Left lobe of liver (tissue), 2 donors: ENCODE measurements around the gene KIFAP3. TPM values are rescaled to one million over a fixed set of nuclear protein-coding genes. Genes with fewer than 3 reads are reported as not detected.
A peak's percentile ranks its signal among the peaks of the same experiment; 100 is the strongest.
"Not testable (repeated sequence)": the region's sequence is repeated elsewhere in the genome, so short reads cannot be mapped to it uniquely, and the experiment has no call there.

Experiments
- ATAC-seq: fragments of 200-7000 bp; cut with Tn5 transposase; one replicate; pipeline ENCODE4 v1.9.1; 2020; ENCODE audit warnings: mild to moderate bottlenecking, moderate library complexity
- DNase-seq: peaks from one replicate; pipeline ENCODE4 v3.0.0-alpha.2; 2020; ENCODE audit warnings: low spot score
- total RNA-seq: library from RNA; stranded (reverse); gene quantifications from one replicate; pipeline ENCODE4 v1.2.1, GENCODE V29; 2021
- donor health status: DM: no; HTN: no; CAD: no; lungs with moderate emphysema.
- donor health status: DM: no; HTN: yes; CAD: no.

The KIFAP3 gene
- total RNA-seq, 1 donor from 2014 or later: 7.1 TPM

DNA sequence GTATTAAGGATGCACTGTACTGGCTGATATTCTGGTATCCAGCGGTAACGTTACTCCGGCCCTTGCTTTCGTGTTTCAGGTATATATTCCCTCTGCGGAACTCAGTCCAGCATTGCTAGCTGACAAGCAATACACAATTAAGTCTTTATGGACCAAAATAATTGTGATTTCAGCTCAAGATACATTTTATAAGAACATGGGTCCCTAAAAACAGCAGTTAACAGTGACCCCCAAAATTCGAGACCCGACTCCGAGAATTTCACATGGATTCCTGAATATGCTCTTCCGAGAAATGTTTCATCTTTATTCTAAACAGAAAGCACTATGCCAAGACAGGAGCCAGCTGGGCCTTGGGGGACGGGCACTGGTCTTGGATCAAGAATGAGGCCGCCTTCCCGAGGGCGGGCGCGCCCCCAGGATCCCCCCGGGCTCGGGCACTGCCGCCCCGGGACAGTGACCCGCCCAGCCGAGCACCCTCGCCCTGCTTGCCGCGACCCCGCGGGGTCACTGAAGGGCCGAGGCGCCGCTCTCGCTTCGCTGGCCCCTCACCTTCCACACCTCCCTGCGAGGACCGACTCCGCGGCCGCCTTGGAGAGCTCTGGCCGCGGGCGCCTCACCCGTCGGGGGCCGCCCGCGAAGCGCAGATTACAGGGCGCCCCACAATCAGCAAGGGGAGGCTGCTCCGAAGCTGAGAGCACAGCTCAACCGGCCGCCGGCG lies 181.4 kb downstream of the KIFAP3 start:
- ATAC-seq (peak; percentile 9), DNase-seq (no peak)

DNA sequence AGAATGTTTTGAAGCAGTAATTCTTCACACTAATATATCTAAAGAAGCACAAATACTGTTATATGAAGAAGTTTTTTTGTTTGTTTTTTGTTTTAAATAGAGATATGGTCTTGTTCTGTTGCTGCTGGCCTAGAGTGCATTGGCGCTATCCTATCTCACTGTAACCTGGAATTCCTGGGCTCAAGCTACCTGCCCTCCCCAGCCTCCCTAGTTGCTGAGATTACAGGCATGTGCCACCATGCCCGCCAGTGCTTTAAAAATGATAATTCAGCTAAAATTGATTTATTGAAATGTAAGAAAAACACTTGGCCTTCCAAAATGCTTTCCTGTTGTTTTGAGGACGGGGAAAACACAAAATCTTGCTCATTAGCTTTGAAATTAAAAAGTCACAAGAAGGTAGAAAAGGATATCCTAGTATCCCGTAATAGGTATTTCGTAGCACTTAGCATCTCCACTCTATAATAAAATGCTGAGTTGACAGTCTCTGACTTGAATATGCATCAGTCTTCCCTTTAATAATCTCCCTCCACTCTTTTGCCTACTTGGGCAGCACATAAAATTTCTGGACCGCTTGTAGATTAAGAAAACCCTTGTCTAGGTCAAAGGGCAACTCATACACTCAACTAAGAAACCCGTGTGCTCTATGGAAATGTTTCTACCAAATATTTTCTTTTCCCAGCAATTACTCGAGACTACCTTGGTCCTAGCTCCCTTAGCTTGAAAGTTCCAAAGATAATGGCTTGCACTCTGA lies 182.1 kb downstream of the KIFAP3 start:
- ATAC-seq: no peak
- no peak for DNase-seq

- ATAC-seq (peak; percentile 4), DNase-seq (no peak)
Observed at GRCh38 chr1:169891539-169891885, 183.0 kb downstream of the KIFAP3 start.

GRCh38 chr1:169890761-169891538 lies 183.5 kb downstream of the KIFAP3 start:
- ATAC-seq (no peak), DNase-seq (no peak)

DNA sequence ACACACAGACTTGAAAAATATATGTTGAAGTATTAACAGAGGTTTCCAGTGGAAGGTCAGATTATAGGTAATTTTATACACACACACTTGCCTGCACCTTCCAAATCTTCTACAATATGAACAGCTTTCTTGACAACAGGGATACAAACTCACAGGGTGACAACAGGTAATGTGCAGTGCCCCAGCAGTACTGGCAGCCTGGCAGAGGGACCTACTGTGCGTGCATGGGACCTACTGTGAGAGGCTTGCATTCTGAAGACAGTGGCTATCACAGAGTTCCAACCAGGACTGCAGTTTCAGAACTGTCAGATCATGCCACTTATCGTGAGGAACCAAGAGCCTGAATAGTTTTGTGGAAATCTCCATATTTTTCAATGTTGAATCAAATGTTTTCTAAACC lies 184.6 kb downstream of the KIFAP3 start:
- ATAC-seq (no peak), DNase-seq (no peak)

- no peak for ATAC-seq
Observed at GRCh38 chr1:169886931-169887330, 187.6 kb downstream of the KIFAP3 start.

GRCh38 chr1:169886422-169886821 lies 188.1 kb downstream of the KIFAP3 start:
- ATAC-seq: no peak
- no peak for DNase-seq

More at GRCh38 chr1:169886931-169887330, 187.6 kb downstream of the KIFAP3 start:
- no peak for DNase-seq

- DNase-seq (no peak), ATAC-seq (no peak)
Observed at GRCh38 chr1:169885207-169885606, 189.3 kb downstream of the KIFAP3 start.

DNA sequence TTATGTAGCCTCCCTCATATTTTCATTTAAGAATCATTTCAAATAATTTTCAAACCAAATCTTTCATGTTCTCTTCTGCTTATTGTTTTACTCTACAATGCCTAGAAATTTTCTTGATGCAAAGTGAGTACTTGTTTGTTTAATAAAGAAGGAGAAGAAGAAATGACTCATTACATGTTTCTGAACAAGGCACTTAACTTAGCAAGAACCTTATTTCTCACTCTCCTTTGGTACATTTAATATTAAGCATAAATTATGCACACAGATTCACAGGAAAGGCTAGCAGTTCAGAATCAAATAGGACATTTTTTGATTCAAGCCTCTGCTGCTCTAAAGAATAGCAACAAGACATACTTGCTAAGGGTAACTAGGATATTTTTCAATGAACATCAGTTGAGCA lies 189.9 kb downstream of the KIFAP3 start:
- no peak for DNase-seq
- ATAC-seq: no peak

GRCh38 chr1:169882039-169882511 lies 192.4 kb downstream of the KIFAP3 start:
- ATAC-seq (no peak), DNase-seq (no peak)

- DNase-seq: no peak
- ATAC-seq: no peak
Observed at GRCh38 chr1:169879034-169879840, 195.3 kb downstream of the KIFAP3 start.

DNA sequence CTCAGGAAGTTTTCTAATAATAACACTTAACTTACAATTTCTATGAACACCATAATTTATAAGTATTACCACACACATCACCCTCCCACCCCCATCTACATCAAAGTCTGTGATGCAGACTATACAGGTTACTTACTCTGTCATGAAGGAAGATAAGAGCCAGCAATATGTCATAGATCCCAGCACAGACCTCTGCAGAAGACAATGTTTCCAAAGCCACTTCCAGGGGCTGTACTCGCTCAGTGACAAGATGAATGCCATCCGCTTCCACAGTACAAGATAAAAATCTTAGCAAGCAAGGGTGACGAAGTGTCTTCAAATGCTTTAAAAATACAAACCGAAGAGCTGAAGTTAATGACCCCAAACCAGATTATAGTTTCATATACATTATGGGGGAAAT lies 196.0 kb downstream of the KIFAP3 start:
- no peak for DNase-seq
- peak; percentile 34 for ATAC-seq

GRCh38 chr1:169877800-169878491 lies 196.5 kb downstream of the KIFAP3 start:
- peak; percentile 63 for ATAC-seq
- no peak for DNase-seq

GRCh38 chr1:169874229-169874628 lies 200.3 kb downstream of the KIFAP3 start:
- ATAC-seq (no peak), DNase-seq (no peak)

GRCh38 chr1:169873582-169874199 lies 200.8 kb downstream of the KIFAP3 start:
- no peak for ATAC-seq
- no peak for DNase-seq

DNA sequence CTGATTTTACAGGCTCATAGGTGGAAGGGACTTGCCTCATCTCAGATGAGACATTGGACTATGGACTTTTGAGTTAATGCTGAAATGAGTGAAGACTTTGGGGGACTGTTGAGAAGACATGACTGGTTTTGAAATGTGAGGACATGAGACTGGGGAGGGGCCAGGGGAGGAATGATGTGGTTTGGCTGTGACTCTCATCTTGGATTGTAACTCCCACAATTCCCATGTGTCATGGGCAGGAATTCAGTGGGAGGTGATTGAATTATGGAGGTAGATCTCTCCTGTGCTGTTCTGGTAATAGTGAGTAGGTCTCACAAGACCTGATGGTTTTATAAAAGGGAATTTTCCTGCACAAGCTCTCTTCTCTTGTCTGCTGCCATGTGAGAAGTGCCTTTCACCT lies 201.6 kb downstream of the KIFAP3 start:
- DNase-seq: no peak
- no peak for ATAC-seq

DNA sequence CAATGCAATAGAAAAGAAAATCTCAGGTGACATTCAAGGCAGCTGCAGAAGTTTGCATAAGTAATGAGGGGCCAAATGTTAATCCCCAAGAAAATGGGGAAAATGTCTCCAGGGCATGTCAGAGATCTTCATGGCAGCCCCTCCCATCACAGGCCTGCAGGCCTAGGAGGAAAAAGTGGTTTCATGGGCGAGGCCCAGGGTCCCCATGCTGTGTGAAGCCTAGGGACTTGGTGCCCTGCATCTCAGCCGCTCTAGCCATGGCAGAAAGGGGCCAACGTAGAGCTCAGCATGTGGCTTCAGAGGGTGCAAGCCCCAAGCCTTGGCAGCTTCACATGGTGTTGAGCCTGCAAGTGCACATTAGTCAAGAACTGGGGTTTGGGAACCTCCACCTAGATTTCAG lies 202.5 kb downstream of the KIFAP3 start:
- ATAC-seq, DNase-seq: not testable (repeated sequence)
